Breast epithelium (tissue), 4 donors: ENCODE measurements around the gene STRN3. TPM values are rescaled to one million over a fixed set of nuclear protein-coding genes. Genes with fewer than 3 reads are reported as not detected.

Source experiments
- DNase-seq, 2 donors: peaks; one replicate each; pipeline ENCODE4 v3.0.0-alpha.2; 2019; ENCODE audit warnings: low spot score in 2 of 2
- H3K27ac ChIP-seq, 2 donors: fragments of 200-600 bp; sonication (generic) in 1 of 2; one replicate each; pipeline ENCODE4 v1.5.1; 2016 to 2019; ENCODE audit warnings: mild to moderate bottlenecking in 1 of 2
- H3K27me3 ChIP-seq, 2 donors: fragments of 200-600 bp; sonication (generic) in 1 of 2; one replicate each; pipeline versions ENCODE4 v1.5.1 to v1.6.0; 2017 to 2019; ENCODE audit warnings: control low read depth in 1 of 2, mild to moderate bottlenecking in 1 of 2
- H3K36me3 ChIP-seq: fragments of 200-600 bp; one replicate; pipeline ENCODE4 v1.5.1; 2019
- H3K4me1 ChIP-seq, 2 donors: fragments of 200-600 bp; sonication (generic); one replicate each; pipeline ENCODE4 v1.5.1; 2016 to 2019; ENCODE audit warnings: control low read depth in 1 of 2
- H3K4me3 ChIP-seq, 3 donors: fragments of 200-600 bp; sonication (generic); 1 replicate in 2 of 3; 2 replicates in 1 of 3; pipeline ENCODE4 v1.5.1; 2016 to 2019; ENCODE audit warnings: mild to moderate bottlenecking in 3 of 3, moderate library complexity in 2 of 3
- H3K9me3 ChIP-seq, 2 donors: fragments of 200-600 bp; sonication (generic) in 1 of 2; one replicate each; pipeline ENCODE4 v1.5.1; 2016 to 2019; ENCODE audit warnings: control low read depth in 1 of 2
- CTCF ChIP-seq, 3 donors: fragments of 450-650 bp; IDR thresholded peaks; one replicate each; pipeline ENCODE4 v1.5.1; 2016 to 2017; ENCODE audit warnings: antibody characterized with exemption in 3 of 3, mild to moderate bottlenecking in 3 of 3, moderate library complexity in 3 of 3
- POLR2A ChIP-seq: fragments of 450-650 bp; IDR thresholded peaks from one replicate; pipeline ENCODE4 v1.6.1; 2016; ENCODE audit warnings: antibody characterized with exemption, mild to moderate bottlenecking, moderate library complexity
- POLR2AphosphoS5 ChIP-seq, 3 donors: sonication (generic); formaldehyde crosslinking; IDR thresholded peaks; one replicate each; pipeline ENCODE4 v1.6.1; 2017; ENCODE audit warnings: antibody characterized with exemption in 3 of 3
- intact Hi-C: fragments of 100-400 bp; cut with DNase I; formaldehyde crosslinking; loops from one replicate; pipeline ENCODE4 v1.15.1; 2023; ENCODE audit warnings: low total_unique reads
- total RNA-seq, 3 donors: library from RNA; depleted of rRNA; stranded (reverse); fragments of >200 nt; gene quantifications; one replicate each; pipeline ENCODE4 v1.1.0, GENCODE V29; 2016

STRN3 gene
- total RNA-seq, 3 donors from 2014 or later = 43.5 to 60.7 (median 43.6) TPM

GRCh38 chr14:30995689-30996088, 30.5 kb downstream of the STRN3 start:
- Histone ChIP-seq H3K4me3 (no peak overlapping the region), H3K27me3 (no peaks in the 10 kb centered on the region), H3K27ac (no peak overlapping the region), H3K36me3 (no peaks in the 10 kb centered on the region), H3K4me1 (peaks cover 0 to 3% of the 10 kb centered on the region in 2 donors), H3K9me3 (peaks cover 0 to 10% of the 10 kb centered on the region in 2 donors)
- intact Hi-C loops = no loop called here
- TF ChIP-seq POLR2AphosphoS5 (IDR thresholded peaks at IDR 0.05) = no peak
- TF ChIP-seq CTCF (IDR thresholded peaks at IDR 0.05) = no peak
- TF ChIP-seq POLR2A = no peak
- no peak for DNase-seq

- Histone ChIP-seq H3K27me3 (no peaks in the 10 kb centered on the region), H3K9me3 (peaks cover 0 to 10% of the 10 kb centered on the region in 2 donors), H3K4me1 (peaks cover 0 to 3% of the 10 kb centered on the region in 2 donors), H3K36me3 (no peaks in the 10 kb centered on the region), H3K27ac (peak overlapping the region in 1 of 2 donors; percentile 9), H3K4me3 (no peak overlapping the region)
- no peak for TF ChIP-seq POLR2AphosphoS5 (IDR thresholded peaks at IDR 0.05)
- TF ChIP-seq CTCF (IDR thresholded peaks at IDR 0.05) = no peak
- no peak for TF ChIP-seq POLR2A
- no peak for DNase-seq
- intact Hi-C loops = no loop called here
Measured at GRCh38 chr14:30994681-30995620, 31.2 kb downstream of the STRN3 start.

- no peaks in the 10 kb centered on the region for H3K27me3 ChIP-seq
- peaks cover 0 to 3% of the 10 kb centered on the region in 2 donors for H3K4me1 ChIP-seq
- no peak overlapping the region for H3K27ac ChIP-seq
- intact Hi-C loops = no loop called here
- TF ChIP-seq POLR2AphosphoS5 (IDR thresholded peaks at IDR 0.05) (no peak), POLR2A (no peak), CTCF (IDR thresholded peaks at IDR 0.05) (no peak)
- no peak for DNase-seq
- H3K9me3 ChIP-seq = peaks cover 0 to 4% of the 10 kb centered on the region in 2 donors
- H3K36me3 ChIP-seq = no peaks in the 10 kb centered on the region
- no peak overlapping the region for H3K4me3 ChIP-seq
Measured at GRCh38 chr14:30993071-30993470, 33.1 kb downstream of the STRN3 start.

GRCh38 chr14:30991408-30991807, 34.8 kb downstream of the STRN3 start:
- Histone ChIP-seq H3K27ac (no peak overlapping the region), H3K9me3 (no peaks in the 10 kb centered on the region), H3K4me3 (no peak overlapping the region), H3K27me3 (no peaks in the 10 kb centered on the region), H3K4me1 (peaks cover 0 to 3% of the 10 kb centered on the region in 2 donors), H3K36me3 (no peaks in the 10 kb centered on the region)
- no peak for DNase-seq
- intact Hi-C loops = no loop called here
- no peak for TF ChIP-seq CTCF (IDR thresholded peaks at IDR 0.05)
- no peak for TF ChIP-seq POLR2AphosphoS5 (IDR thresholded peaks at IDR 0.05)
- no peak for TF ChIP-seq POLR2A

- H3K4me3 ChIP-seq = no peak overlapping the region
- intact Hi-C loops = no loop called here
- H3K36me3 ChIP-seq = no peaks in the 10 kb centered on the region
- no peaks in the 10 kb centered on the region for H3K9me3 ChIP-seq
- no peak for DNase-seq
- H3K4me1 ChIP-seq = peaks cover 0 to under 1% of the 10 kb centered on the region in 2 donors
- no peak overlapping the region for H3K27ac ChIP-seq
- TF ChIP-seq POLR2AphosphoS5 (IDR thresholded peaks at IDR 0.05) (no peak), POLR2A (no peak), CTCF (IDR thresholded peaks at IDR 0.05) (no peak)
- H3K27me3 ChIP-seq = no peaks in the 10 kb centered on the region
Measured at GRCh38 chr14:30990770-30991169, 35.4 kb downstream of the STRN3 start.
